Esophagus muscularis mucosa (tissue), 4 donors: ENCODE results near the gene CNTNAP2. TPM values are rescaled to one million over a fixed set of nuclear protein-coding genes. Genes with fewer than 3 reads are reported as not detected.

ENCODE experiments used
- DNase-seq: peaks from one replicate; pipeline ENCODE4 v3.0.0-alpha.2; 2017; ENCODE audit errors: extremely low spot score
- H3K27ac ChIP-seq, 4 donors: fragments of 200-600 bp; sonication (generic); replicated peaks in 1 of 4; 1 replicate in 3 of 4; 2 replicates in 1 of 4; pipeline ENCODE4 v1.5.1; 2016 to 2019; ENCODE audit warnings: mild to moderate bottlenecking in 1 of 4
- H3K27me3 ChIP-seq, 4 donors: fragments of 200-600 bp; sonication (generic); one replicate each; pipeline versions ENCODE4 v1.5.1 to v1.6.0; 2016 to 2019
- H3K36me3 ChIP-seq, 4 donors: fragments of 200-600 bp; sonication (generic); one replicate each; pipeline ENCODE4 v1.5.1; 2016 to 2019
- H3K4me1 ChIP-seq, 4 donors: fragments of 200-600 bp; sonication (generic); one replicate each; pipeline ENCODE4 v1.5.1; 2016 to 2019
- H3K4me3 ChIP-seq, 4 donors: fragments of 200-600 bp; sonication (generic); 1 replicate in 2 of 4; 2 replicates in 2 of 4; pipeline ENCODE4 v1.5.1; 2016 to 2019; ENCODE audit warnings: mild to moderate bottlenecking in 4 of 4, moderate library complexity in 1 of 4
- H3K9me3 ChIP-seq, 4 donors: fragments of 200-600 bp; sonication (generic); 1 replicate in 3 of 4; 2 replicates in 1 of 4; pipeline ENCODE4 v1.5.1; 2016 to 2019
- CTCF ChIP-seq, 3 experiments: fragments of 200-600 bp in 2 of 3; fragments of 450-650 bp in 1 of 3; sonication (generic) in 2 of 3; IDR thresholded peaks; one replicate each; pipeline ENCODE4 v1.5.1; 2017 to 2019; ENCODE audit warnings: antibody characterized with exemption in 3 of 3, mild to moderate bottlenecking in 2 of 3, moderate library complexity in 1 of 3
- EP300 ChIP-seq: sonication (generic); formaldehyde crosslinking; IDR thresholded peaks from one replicate; pipeline ENCODE4 v1.6.1; 2017; ENCODE audit warnings: antibody characterized with exemption
- POLR2A ChIP-seq: fragments of 450-650 bp; IDR thresholded peaks from one replicate; pipeline ENCODE4 v1.6.1; 2017; ENCODE audit warnings: antibody characterized with exemption, moderate library complexity, mild to moderate bottlenecking, low read depth
- POLR2AphosphoS5 ChIP-seq, 2 donors: sonication (generic); formaldehyde crosslinking; IDR thresholded peaks; one replicate each; pipeline ENCODE4 v1.6.1; 2017; ENCODE audit warnings: antibody characterized with exemption in 2 of 2
- WGBS: methylation state at CpG from one replicate; pipeline ENCODE4 v1.1.5; 2018; 5-methylcytosine and 5-hydroxymethylcytosine counted together
- intact Hi-C: fragments of 100-400 bp; cut with DNase I; formaldehyde crosslinking; loops from one replicate; pipeline ENCODE4 v1.15.1; 2023
- total RNA-seq, 4 donors: library from RNA; depleted of rRNA; stranded (reverse); fragments of >200 nt; gene quantifications; one replicate each; pipeline versions ENCODE4 v1.1.0 to v1.2.1, GENCODE V29; 2016

Gene CNTNAP2
- total RNA-seq, 4 donors from 2014 or later: 1.2 to 2.9 (median 1.9) TPM

- DNase-seq: no peak
- no peak overlapping the region for H3K4me3 ChIP-seq
- TF ChIP-seq POLR2AphosphoS5 (IDR thresholded peaks at IDR 0.05): no peak
- no peak for TF ChIP-seq EP300
- no peak for TF ChIP-seq CTCF (IDR thresholded peaks at IDR 0.05)
- TF ChIP-seq POLR2A: no peak
- H3K27ac ChIP-seq: no peak overlapping the region
- H3K27me3 ChIP-seq: no peaks in the 10 kb centered on the region
- no peaks in the 10 kb centered on the region for H3K36me3 ChIP-seq
- no peaks in the 10 kb centered on the region for H3K4me1 ChIP-seq
- 100% methylated on average over 1 of the region's 14 CpGs for WGBS
- intact Hi-C loops: no loop called here
- no peaks in the 10 kb centered on the region for H3K9me3 ChIP-seq
Measured at GRCh38 chr7:147170341-147171012, 1053.9 kb downstream of the CNTNAP2 start.

GRCh38 chr7:147171013-147171391 is 1054.4 kb downstream of the CNTNAP2 start:
- no peaks in the 10 kb centered on the region for H3K9me3 ChIP-seq
- H3K27me3 ChIP-seq: no peaks in the 10 kb centered on the region
- intact Hi-C loops: no loop called here
- H3K4me1 ChIP-seq: no peaks in the 10 kb centered on the region
- H3K36me3 ChIP-seq: no peaks in the 10 kb centered on the region
- WGBS: 91% methylated on average over 5 of the region's 6 CpGs
- H3K4me3 ChIP-seq: no peak overlapping the region
- DNase-seq: no peak
- no peak overlapping the region for H3K27ac ChIP-seq
- TF ChIP-seq POLR2AphosphoS5 (IDR thresholded peaks at IDR 0.05) (no peak), CTCF (IDR thresholded peaks at IDR 0.05) (no peak), EP300 (no peak), POLR2A (no peak)

- TF ChIP-seq EP300 (no peak), CTCF (IDR thresholded peaks at IDR 0.05) (no peak), POLR2A (no peak), POLR2AphosphoS5 (IDR thresholded peaks at IDR 0.05) (no peak)
- H3K9me3 ChIP-seq: no peaks in the 10 kb centered on the region
- H3K4me1 ChIP-seq: no peaks in the 10 kb centered on the region
- intact Hi-C loops: no loop called here
- H3K27ac ChIP-seq: no peak overlapping the region
- H3K36me3 ChIP-seq: no peaks in the 10 kb centered on the region
- no peak overlapping the region for H3K4me3 ChIP-seq
- DNase-seq: no peak
- no peaks in the 10 kb centered on the region for H3K27me3 ChIP-seq
Measured at GRCh38 chr7:147173883-147174282, 1057.3 kb downstream of the CNTNAP2 start.

- no peak for DNase-seq
- TF ChIP-seq POLR2AphosphoS5 (IDR thresholded peaks at IDR 0.05) (no peak), CTCF (IDR thresholded peaks at IDR 0.05) (no peak)
- peaks cover 0 to 11% (median 9%) of the 10 kb centered on the region in 4 donors for H3K4me1 ChIP-seq
- intact Hi-C loops: no loop called here
- no peak overlapping the region for H3K4me3 ChIP-seq
- no peaks in the 10 kb centered on the region for H3K9me3 ChIP-seq
- H3K36me3 ChIP-seq: no peaks in the 10 kb centered on the region
- no peak overlapping the region for H3K27ac ChIP-seq
- no peaks in the 10 kb centered on the region for H3K27me3 ChIP-seq
Measured at GRCh38 chr7:147182874-147183273, 1066.3 kb downstream of the CNTNAP2 start.

- TF ChIP-seq POLR2AphosphoS5 (IDR thresholded peaks at IDR 0.05) (no peak), POLR2A (no peak), CTCF (IDR thresholded peaks at IDR 0.05) (no peak), EP300 (no peak)
- no peaks in the 10 kb centered on the region for H3K36me3 ChIP-seq
- DNase-seq: no peak
- WGBS: 60% methylated on average over 2 of the region's 2 CpGs
- intact Hi-C loops: no loop called here
- H3K9me3 ChIP-seq: no peaks in the 10 kb centered on the region
- H3K4me1 ChIP-seq: peaks cover 0 to 11% (median 9%) of the 10 kb centered on the region in 4 donors
- no peaks in the 10 kb centered on the region for H3K27me3 ChIP-seq
- no peak overlapping the region for H3K27ac ChIP-seq
- H3K4me3 ChIP-seq: no peak overlapping the region
Measured at GRCh38 chr7:147183276-147183675, 1066.7 kb downstream of the CNTNAP2 start.
